ENCODE results near the gene LNP1. TPM values are rescaled to one million over a fixed set of nuclear protein-coding genes. Genes with fewer than 3 reads are reported as not detected.

The LNP1 gene
- total and polyA plus RNA-seq, 9 of the 15 experiments (the other 6 are each of a cell fraction or from before 2014, with no cell fraction given), result 1.9 to 5.2 (median 4.5) TPM

GRCh38 chr3:100352296-100353231 lies 48.8 kb upstream of the LNP1 start (continued):
- TF ChIP-seq ARID4B (CRISPR knock-in tag; IDR thresholded peaks at IDR 0.05) (no peak), ZNF277 (CRISPR knock-in tag; IDR thresholded peaks at IDR 0.05; ENCODE audit: borderline replicate concordance) (no peak)

Measured in K562 (cell line).